ENCODE results near the gene ADRA2A. TPM values are rescaled to one million over a fixed set of nuclear protein-coding genes. Genes with fewer than 3 reads are reported as not detected.

Gene ADRA2A
- total RNA-seq, 1 experiment from 2014 or later = not detected

DNA sequence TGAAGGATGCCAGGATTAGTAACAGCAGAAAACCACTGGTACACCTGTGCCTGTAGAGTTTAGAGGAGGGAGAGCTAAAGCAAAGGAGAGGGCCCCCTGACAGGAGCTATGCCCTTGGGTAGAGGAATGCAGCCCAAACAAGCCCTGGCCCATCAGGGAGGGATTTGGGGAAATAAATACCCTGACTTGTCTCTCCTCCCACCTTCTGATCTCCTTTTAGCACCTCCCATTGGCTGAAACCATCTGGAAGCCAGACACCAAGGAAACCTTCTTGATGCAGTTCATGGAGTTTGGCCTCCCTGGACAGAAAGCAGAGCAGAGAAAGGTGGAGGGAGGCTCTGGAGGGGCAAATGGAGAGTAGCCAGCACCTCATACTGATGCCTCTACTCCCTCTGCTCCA, 45.3 kb downstream of the ADRA2A start:
- Histone ChIP-seq H3K36me3 (ENCODE audit: low read depth) (no peaks in the 10 kb centered on the region), H3F3A (ENCODE audit: insufficient read depth, low read depth) (no peaks in the 10 kb centered on the region), H3K79me2 (ENCODE audit: low read depth) (no peaks in the 10 kb centered on the region), H4K20me1 (ENCODE audit: insufficient read depth) (no peaks in the 10 kb centered on the region), H3K9me3 (ENCODE audit: insufficient read depth, low read depth) (no peaks in the 10 kb centered on the region), H3K4me3 (no peak overlapping the region), H3K4me2 (no peak overlapping the region), H3K9me2 (ENCODE audit: insufficient read depth) (no peaks in the 10 kb centered on the region), H2AFZ (no peak overlapping the region), H3K27me3 (ENCODE audit: insufficient read depth, low read depth) (no peaks in the 10 kb centered on the region), H3K4me1 (replicated peaks; ENCODE audit: insufficient read depth) (no peaks in the 10 kb centered on the region), H3K27ac (no peak overlapping the region)
- CTCF ChIA-PET = no interaction called here
- intact Hi-C loops (cut with micrococcal nuclease; ENCODE audit: unreplicated experiment) = no loop called here
- no peak for DNase-seq
- TF ChIP-seq, protein P1, sequence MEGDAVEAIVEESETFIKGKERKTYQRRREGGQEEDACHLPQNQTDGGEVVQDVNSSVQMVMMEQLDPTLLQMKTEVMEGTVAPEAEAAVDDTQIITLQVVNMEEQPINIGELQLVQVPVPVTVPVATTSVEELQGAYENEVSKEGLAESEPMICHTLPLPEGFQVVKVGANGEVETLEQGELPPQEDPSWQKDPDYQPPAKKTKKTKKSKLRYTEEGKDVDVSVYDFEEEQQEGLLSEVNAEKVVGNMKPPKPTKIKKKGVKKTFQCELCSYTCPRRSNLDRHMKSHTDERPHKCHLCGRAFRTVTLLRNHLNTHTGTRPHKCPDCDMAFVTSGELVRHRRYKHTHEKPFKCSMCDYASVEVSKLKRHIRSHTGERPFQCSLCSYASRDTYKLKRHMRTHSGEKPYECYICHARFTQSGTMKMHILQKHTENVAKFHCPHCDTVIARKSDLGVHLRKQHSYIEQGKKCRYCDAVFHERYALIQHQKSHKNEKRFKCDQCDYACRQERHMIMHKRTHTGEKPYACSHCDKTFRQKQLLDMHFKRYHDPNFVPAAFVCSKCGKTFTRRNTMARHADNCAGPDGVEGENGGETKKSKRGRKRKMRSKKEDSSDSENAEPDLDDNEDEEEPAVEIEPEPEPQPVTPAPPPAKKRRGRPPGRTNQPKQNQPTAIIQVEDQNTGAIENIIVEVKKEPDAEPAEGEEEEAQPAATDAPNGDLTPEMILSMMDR (conservative IDR thresholded peaks at IDR 0.05) = no peak
- TF ChIP-seq EZH2 (IDR thresholded peaks at IDR 0.05; ENCODE audit: low read depth) = no peak
- POLR2A ChIA-PET (ENCODE audit: unreplicated experiment) = no interaction called here
- no TSS peak for BruUV-seq (replicated peaks)

DNA sequence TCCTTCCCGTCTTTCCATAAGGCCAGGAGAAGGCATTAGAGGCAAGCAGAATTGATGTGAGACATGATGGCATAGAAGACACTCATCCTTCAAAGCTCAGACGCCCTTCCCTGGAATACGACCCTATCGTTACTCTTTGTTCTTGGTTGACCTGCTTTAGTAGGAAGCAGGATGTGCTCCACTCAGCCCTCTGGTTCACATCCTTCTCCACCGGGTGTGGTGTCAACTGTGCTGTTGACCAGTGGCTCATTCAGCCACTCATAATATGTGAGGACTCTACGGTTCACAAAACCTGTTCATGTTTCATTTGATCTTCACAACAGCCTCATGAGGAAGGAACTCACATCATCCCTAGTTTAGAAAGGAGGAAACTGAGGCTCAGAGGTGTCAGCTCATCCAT, 47.1 kb downstream of the ADRA2A start:
- Histone ChIP-seq H3K9me3 (ENCODE audit: insufficient read depth, low read depth) (no peaks in the 10 kb centered on the region), H4K20me1 (ENCODE audit: insufficient read depth) (no peaks in the 10 kb centered on the region), H3K27me3 (ENCODE audit: insufficient read depth, low read depth) (no peaks in the 10 kb centered on the region), H3K79me2 (ENCODE audit: low read depth) (no peaks in the 10 kb centered on the region), H3K9me2 (ENCODE audit: insufficient read depth) (no peaks in the 10 kb centered on the region; the same call in 1 of the 2 replicates), H2AFZ (no peak overlapping the region), H3K36me3 (ENCODE audit: low read depth) (no peaks in the 10 kb centered on the region), H3K4me3 (no peak overlapping the region), H3K4me1 (replicated peaks; ENCODE audit: insufficient read depth) (no peaks in the 10 kb centered on the region), H3F3A (ENCODE audit: insufficient read depth, low read depth) (no peaks in the 10 kb centered on the region), H3K4me2 (no peak overlapping the region), H3K27ac (no peak overlapping the region)
- no peak for TF ChIP-seq EZH2 (IDR thresholded peaks at IDR 0.05; ENCODE audit: low read depth)
- TF ChIP-seq, protein P1 (conservative IDR thresholded peaks at IDR 0.05) = no peak
- POLR2A ChIA-PET (ENCODE audit: unreplicated experiment) = no interaction called here
- intact Hi-C loops (cut with micrococcal nuclease; ENCODE audit: unreplicated experiment) = no loop called here
- DNase-seq = no peak
- no TSS peak for BruUV-seq (replicated peaks)
- CTCF ChIA-PET = no interaction called here

DNA sequence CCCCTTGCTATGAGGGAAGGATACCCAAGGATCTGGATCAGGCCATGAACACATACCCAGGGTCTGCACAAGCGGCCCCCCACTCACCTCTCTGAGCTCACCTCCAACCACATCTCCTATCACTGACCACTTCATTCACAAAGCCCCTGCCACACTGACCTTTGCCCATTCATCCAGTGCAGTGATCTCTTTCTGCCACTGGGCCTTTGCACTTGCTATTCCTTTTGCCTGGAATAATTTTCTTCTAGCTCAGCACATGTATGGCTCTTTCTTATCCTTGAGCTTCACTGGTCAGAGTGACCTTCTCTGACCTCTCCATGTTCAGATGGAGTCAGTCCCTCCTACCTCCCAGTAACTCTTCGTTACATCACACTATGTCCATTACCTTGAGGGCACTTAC, 48.3 kb downstream of the ADRA2A start:
- intact Hi-C loops (cut with micrococcal nuclease; ENCODE audit: unreplicated experiment) = no loop called here
- no TSS peak for BruUV-seq (replicated peaks)
- Histone ChIP-seq H3F3A (ENCODE audit: insufficient read depth, low read depth) (no peaks in the 10 kb centered on the region), H4K20me1 (ENCODE audit: insufficient read depth) (no peaks in the 10 kb centered on the region), H3K79me2 (ENCODE audit: low read depth) (no peaks in the 10 kb centered on the region), H3K36me3 (ENCODE audit: low read depth) (no peaks in the 10 kb centered on the region), H3K4me2 (no peak overlapping the region), H3K9me2 (ENCODE audit: insufficient read depth) (no peaks in the 10 kb centered on the region; the same call in 1 of the 2 replicates), H3K27ac (no peak overlapping the region), H3K4me3 (no peak overlapping the region), H3K4me1 (replicated peaks; ENCODE audit: insufficient read depth) (no peaks in the 10 kb centered on the region), H3K9me3 (ENCODE audit: insufficient read depth, low read depth) (no peaks in the 10 kb centered on the region), H2AFZ (no peak overlapping the region), H3K27me3 (ENCODE audit: insufficient read depth, low read depth) (no peaks in the 10 kb centered on the region; the same call in 1 of the 2 replicates)
- ChIA-PET POLR2A (ENCODE audit: unreplicated experiment) (no interaction called here), CTCF (no interaction called here)
- no peak for DNase-seq
- no peak for TF ChIP-seq EZH2 (IDR thresholded peaks at IDR 0.05; ENCODE audit: low read depth)
- TF ChIP-seq, protein P1 (conservative IDR thresholded peaks at IDR 0.05) = no peak

All from PC-9 (cell line).